Gastroesophageal sphincter (tissue), 4 donors: Measurements from ENCODE around the gene PLEKHD1. TPM values are rescaled to one million over a fixed set of nuclear protein-coding genes. Genes with fewer than 3 reads are reported as not detected.

Experiments used
- ATAC-seq: fragments of 150-250 bp; one replicate; pipeline ENCODE4 v1.9.1; 2016; ENCODE audit warnings: mild to moderate bottlenecking, moderate library complexity
- H3K27ac ChIP-seq, 4 donors: fragments of 200-600 bp; sonication (generic) in 3 of 4; 1 replicate in 3 of 4; 2 replicates in 1 of 4; pipeline ENCODE4 v1.5.1; 2016 to 2019
- H3K27me3 ChIP-seq: fragments of 200-600 bp; sonication (generic); one replicate; pipeline ENCODE4 v1.5.1; 2019
- H3K36me3 ChIP-seq, 2 donors: fragments of 200-600 bp; sonication (generic); one replicate each; pipeline ENCODE4 v1.5.1; 2019; ENCODE audit warnings: control low read depth in 1 of 2
- H3K4me1 ChIP-seq, 3 donors: fragments of 200-600 bp; sonication (generic); 1 replicate in 2 of 3; 2 replicates in 1 of 3; pipeline ENCODE4 v1.5.1; 2016 to 2019; ENCODE audit warnings: control low read depth in 2 of 3
- H3K4me3 ChIP-seq, 2 donors: fragments of 200-600 bp; sonication (generic); one replicate each; pipeline ENCODE4 v1.5.1; 2019; ENCODE audit warnings: mild to moderate bottlenecking in 1 of 2, moderate library complexity in 1 of 2
- H3K9me3 ChIP-seq, 3 donors: fragments of 200-600 bp; sonication (generic); one replicate each; pipeline ENCODE4 v1.5.1; 2017 to 2019; ENCODE audit warnings: control low read depth in 2 of 3
- EP300 ChIP-seq: sonication (generic); formaldehyde crosslinking; IDR thresholded peaks from one replicate; pipeline ENCODE4 v1.6.1; 2017; ENCODE audit warnings: antibody characterized with exemption, mild to moderate bottlenecking
- POLR2A ChIP-seq, 2 donors: fragments of 450-650 bp; IDR thresholded peaks; one replicate each; pipeline ENCODE4 v1.6.1; 2017; ENCODE audit warnings: antibody characterized with exemption in 2 of 2, mild to moderate bottlenecking in 2 of 2, moderate library complexity in 1 of 2
- POLR2AphosphoS5 ChIP-seq: sonication (generic); formaldehyde crosslinking; IDR thresholded peaks from one replicate; pipeline ENCODE4 v1.6.1; 2017; ENCODE audit warnings: antibody characterized with exemption
- WGBS, 2 donors: methylation state at CpG; one replicate each; pipeline ENCODE4 v1.1.5; 2018; ENCODE audit warnings: low coverage in 1 of 2; 5-methylcytosine and 5-hydroxymethylcytosine counted together
- total RNA-seq, 4 donors: library from RNA; depleted of rRNA; stranded (reverse); fragments of >200 nt; gene quantifications; one replicate each; pipeline ENCODE4 v1.1.0, GENCODE V29; 2016
- TF ChIP-seq, protein P1 (sequence below), 4 experiments: fragments of 200-600 bp in 2 of 4; fragments of 450-650 bp in 2 of 4; sonication (generic) in 1 of 4; IDR thresholded peaks; one replicate each; pipeline ENCODE4 v1.5.1; 2017 to 2019; ENCODE audit warnings: antibody characterized with exemption in 4 of 4, mild to moderate bottlenecking in 2 of 4, moderate library complexity in 2 of 4

PLEKHD1 gene
- total RNA-seq, result under 1 TPM in 2 of 4 donors, not detected in 2; 0.08 to 0.16 TPM

DNA sequence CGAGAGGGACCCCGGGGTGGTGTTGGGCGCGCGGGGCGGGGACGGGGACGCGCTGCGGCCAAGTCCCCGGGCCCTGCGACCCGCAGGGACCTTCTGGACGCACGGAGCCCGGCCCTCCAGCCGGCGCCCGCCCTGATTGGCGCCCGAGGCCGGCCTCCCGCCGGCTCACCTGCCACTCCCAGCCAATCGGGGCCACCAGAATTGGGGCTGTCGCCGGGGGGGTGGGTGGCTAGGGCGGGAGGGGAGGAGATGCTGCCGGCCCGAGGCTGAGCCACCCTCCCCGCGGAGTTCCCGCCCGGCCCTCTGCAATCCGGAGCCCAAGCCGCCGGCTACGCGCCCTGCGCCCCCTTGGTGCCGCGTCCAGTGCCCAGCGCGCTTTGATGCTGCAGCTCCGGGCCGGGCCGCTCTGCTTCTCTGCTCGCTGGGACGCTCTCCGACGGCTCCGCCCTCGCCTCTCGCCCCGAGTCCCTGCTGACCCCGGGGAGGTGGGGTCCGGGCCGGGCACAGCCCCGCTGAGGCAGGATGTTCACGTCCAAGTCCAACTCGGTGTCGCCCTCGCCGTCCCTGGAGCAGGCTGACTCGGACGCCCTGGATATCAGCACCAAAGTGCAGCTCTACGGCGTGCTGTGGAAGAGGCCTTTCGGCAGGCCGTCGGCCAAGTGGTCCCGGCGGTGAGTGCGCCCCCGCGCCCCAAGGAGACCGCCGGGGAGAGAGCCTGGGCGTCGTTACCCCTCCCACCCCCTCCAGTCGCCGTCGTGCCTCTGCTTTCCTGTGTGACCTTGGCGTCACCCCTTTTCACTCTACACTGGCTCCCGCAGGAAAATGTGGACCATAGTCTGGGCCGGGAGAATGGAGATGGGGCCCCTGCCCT lies at the start of gene PLEKHD1:
PLEKHD1 (plus strand) TSS at position 285 of the 871 bp plus-strand sequence; CDS start at position 523, 238 bp downstream.
- TF ChIP-seq, protein P1, sequence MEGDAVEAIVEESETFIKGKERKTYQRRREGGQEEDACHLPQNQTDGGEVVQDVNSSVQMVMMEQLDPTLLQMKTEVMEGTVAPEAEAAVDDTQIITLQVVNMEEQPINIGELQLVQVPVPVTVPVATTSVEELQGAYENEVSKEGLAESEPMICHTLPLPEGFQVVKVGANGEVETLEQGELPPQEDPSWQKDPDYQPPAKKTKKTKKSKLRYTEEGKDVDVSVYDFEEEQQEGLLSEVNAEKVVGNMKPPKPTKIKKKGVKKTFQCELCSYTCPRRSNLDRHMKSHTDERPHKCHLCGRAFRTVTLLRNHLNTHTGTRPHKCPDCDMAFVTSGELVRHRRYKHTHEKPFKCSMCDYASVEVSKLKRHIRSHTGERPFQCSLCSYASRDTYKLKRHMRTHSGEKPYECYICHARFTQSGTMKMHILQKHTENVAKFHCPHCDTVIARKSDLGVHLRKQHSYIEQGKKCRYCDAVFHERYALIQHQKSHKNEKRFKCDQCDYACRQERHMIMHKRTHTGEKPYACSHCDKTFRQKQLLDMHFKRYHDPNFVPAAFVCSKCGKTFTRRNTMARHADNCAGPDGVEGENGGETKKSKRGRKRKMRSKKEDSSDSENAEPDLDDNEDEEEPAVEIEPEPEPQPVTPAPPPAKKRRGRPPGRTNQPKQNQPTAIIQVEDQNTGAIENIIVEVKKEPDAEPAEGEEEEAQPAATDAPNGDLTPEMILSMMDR (IDR thresholded peaks at IDR 0.05), result no peak
- no peak for TF ChIP-seq POLR2AphosphoS5
- no peak for TF ChIP-seq EP300
- no peak for TF ChIP-seq POLR2A (IDR thresholded peaks at IDR 0.05)
- Histone ChIP-seq H3K27me3 (peaks cover 83% of the 10 kb centered on the region), H3K27ac (no peak within 1 kb of the TSS), H3K4me1 (peaks cover 0 to 24% (median 15%) of the 10 kb centered on the region in 3 donors), H3K4me3 (peak within 1 kb of the TSS in 1 of 2 donors; percentile 46), H3K36me3 (no peaks in the 10 kb centered on the region), H3K9me3 (no peaks in the 10 kb centered on the region)
- peak; percentile 19 for ATAC-seq
- WGBS, 2 donors, result no CpG with 5 or more reads among the region's 86 CpGs

DNA sequence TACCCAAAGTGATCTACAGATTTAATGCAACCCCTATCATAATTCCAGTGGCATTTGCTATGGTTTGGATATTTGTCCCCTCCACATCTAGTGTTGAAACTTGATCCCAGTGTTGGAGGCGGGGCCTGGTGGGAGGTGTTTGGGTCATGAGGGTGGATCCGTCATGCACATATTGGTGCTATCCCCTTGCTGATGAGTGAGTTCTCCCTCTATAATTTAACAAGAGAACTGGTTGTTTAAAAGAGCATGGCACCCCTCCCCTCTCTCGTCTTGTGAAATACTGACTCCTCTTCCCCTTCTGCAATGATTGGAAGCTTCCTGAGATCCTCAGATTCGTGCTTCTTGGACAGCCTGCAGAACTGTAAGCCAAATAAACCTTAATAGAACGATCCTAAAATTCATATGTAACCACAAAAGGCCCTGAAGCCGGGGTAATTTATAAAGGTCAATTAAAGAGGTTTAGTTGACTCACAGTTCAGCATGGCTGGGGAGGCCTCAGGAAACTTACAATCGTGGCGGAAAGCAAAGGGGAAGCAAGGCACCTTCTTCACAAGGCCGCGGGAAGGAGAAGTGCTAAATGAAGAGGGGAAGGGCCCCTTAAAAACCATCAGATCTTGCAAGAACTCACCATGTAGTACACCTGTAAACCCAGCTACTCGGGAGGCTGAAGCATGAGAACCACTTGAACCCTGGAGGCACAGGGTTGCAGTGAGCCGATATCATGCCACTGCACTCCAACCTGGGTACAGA lies 44.8 kb upstream of the PLEKHD1 start:
- no peaks in the 10 kb centered on the region for H3K9me3 ChIP-seq
- peaks cover 0 to 24% of the 10 kb centered on the region in 2 donors for H3K36me3 ChIP-seq
- no peak overlapping the region for H3K4me3 ChIP-seq
- WGBS, 2 donors, result 88% methylated on average over 5 to 9 of the region's 12 CpGs
- H3K27me3 ChIP-seq, result no peaks in the 10 kb centered on the region
- no peak for ATAC-seq
- TF ChIP-seq, protein P1 (IDR thresholded peaks at IDR 0.05), result no peak
- TF ChIP-seq POLR2AphosphoS5, result no peak
- no peak overlapping the region for H3K27ac ChIP-seq
- H3K4me1 ChIP-seq, result no peaks in the 10 kb centered on the region

DNA sequence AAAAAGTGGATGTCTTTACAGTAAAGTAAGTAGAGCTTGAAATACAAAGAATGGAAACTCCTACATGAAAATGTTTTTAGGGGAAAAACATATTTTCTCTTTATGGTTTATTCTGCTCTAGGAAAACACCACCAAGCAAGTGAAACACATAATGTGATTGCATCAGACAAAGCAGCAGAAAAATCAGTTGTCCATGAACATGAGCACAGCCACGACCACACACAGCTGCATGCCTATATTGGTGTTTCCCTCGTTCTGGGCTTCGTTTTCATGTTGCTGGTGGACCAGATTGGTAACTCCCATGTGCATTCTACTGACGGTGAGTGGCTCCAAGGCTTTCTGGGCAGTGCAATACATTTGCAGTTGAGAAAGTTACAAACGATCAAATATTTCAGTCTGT lies 42.6 kb upstream of the PLEKHD1 start:
- TF ChIP-seq EP300 (no peak), POLR2AphosphoS5 (no peak), POLR2A (IDR thresholded peaks at IDR 0.05) (no peak)
- no peak overlapping the region for H3K4me3 ChIP-seq
- no peaks in the 10 kb centered on the region for H3K9me3 ChIP-seq
- ATAC-seq, result no peak
- no peaks in the 10 kb centered on the region for H3K4me1 ChIP-seq
- H3K27me3 ChIP-seq, result no peaks in the 10 kb centered on the region
- H3K27ac ChIP-seq, result no peak overlapping the region
- WGBS, 2 donors, result 90 to 92% methylated on average over 4 to 5 of the region's 5 CpGs
- peaks cover 0 to 24% of the 10 kb centered on the region in 2 donors for H3K36me3 ChIP-seq

DNA sequence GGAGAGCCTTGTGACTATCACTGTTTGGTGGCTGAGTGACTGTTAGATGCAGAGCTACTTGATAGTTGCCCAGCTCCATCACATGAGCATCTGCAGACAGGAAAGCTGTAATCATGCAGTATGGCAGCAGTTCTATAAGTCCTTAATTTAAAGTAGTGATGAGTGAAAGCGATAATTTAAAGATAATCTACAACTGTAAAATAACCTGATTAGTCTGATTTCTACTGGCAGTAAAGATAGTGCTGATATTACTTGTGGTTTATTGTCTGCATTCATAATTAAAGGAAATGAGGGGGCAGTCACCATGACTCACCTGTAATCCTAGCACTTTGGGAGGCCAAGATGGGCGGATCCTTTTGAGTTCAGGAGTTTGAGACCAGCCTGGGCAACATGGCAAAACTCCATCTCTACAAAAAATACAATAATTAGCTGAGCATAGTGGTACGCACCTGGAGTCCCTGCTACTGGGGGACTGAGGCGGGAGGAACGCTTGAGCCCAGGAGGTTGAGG lies 41.2 kb upstream of the PLEKHD1 start:
- Histone ChIP-seq H3K27ac (no peak overlapping the region), H3K27me3 (no peaks in the 10 kb centered on the region), H3K4me3 (no peak overlapping the region), H3K36me3 (peaks cover 0 to 30% of the 10 kb centered on the region in 2 donors), H3K4me1 (no peaks in the 10 kb centered on the region), H3K9me3 (no peaks in the 10 kb centered on the region)
- TF ChIP-seq, protein P1 (IDR thresholded peaks at IDR 0.05), result no peak
- TF ChIP-seq POLR2A (IDR thresholded peaks at IDR 0.05), result no peak
- TF ChIP-seq EP300, result no peak
- ATAC-seq, result no peak
- 86 to 96% methylated on average over 1 to 5 of the region's 5 CpGs for WGBS, 2 donors

DNA sequence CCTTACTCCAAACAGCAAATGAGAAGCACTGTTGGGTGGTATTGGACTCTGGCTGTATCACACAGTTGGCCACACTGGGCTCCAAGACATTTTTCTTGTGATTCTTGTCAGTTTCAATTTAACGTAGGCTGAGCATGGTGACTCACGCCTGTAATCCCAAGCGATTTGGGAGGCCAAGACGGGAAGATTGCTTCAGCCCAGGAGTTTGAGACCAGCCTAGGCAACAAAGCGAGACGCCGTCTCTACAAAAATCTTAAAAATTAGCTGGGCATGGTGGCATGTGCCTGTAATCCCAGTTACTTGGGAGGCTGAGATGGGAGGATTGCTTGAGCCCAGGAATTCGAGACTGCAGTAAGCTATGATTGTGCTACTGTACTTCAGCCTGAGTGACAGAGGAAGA lies 35.3 kb upstream of the PLEKHD1 start:
- no peak for ATAC-seq
- 94% methylated on average over 7 of the region's 8 CpGs; no CpG with 5 or more reads in 1 of the 2 donors for WGBS, 2 donors
- Histone ChIP-seq H3K4me3 (no peak overlapping the region), H3K27me3 (no peaks in the 10 kb centered on the region), H3K27ac (no peak overlapping the region), H3K9me3 (no peaks in the 10 kb centered on the region), H3K36me3 (peaks cover 0 to 20% of the 10 kb centered on the region in 2 donors), H3K4me1 (no peaks in the 10 kb centered on the region)
- no peak for TF ChIP-seq POLR2A (IDR thresholded peaks at IDR 0.05)
- TF ChIP-seq EP300, result no peak
- TF ChIP-seq, protein P1 (IDR thresholded peaks at IDR 0.05), result no peak
- no peak for TF ChIP-seq POLR2AphosphoS5
